ENCODE measurements around the gene CHERP. TPM values are rescaled to one million over a fixed set of nuclear protein-coding genes. Genes with fewer than 3 reads are reported as not detected.

Gene CHERP
- total RNA-seq, 2 experiments from 2014 or later: 60.0 to 60.8 TPM

DNA sequence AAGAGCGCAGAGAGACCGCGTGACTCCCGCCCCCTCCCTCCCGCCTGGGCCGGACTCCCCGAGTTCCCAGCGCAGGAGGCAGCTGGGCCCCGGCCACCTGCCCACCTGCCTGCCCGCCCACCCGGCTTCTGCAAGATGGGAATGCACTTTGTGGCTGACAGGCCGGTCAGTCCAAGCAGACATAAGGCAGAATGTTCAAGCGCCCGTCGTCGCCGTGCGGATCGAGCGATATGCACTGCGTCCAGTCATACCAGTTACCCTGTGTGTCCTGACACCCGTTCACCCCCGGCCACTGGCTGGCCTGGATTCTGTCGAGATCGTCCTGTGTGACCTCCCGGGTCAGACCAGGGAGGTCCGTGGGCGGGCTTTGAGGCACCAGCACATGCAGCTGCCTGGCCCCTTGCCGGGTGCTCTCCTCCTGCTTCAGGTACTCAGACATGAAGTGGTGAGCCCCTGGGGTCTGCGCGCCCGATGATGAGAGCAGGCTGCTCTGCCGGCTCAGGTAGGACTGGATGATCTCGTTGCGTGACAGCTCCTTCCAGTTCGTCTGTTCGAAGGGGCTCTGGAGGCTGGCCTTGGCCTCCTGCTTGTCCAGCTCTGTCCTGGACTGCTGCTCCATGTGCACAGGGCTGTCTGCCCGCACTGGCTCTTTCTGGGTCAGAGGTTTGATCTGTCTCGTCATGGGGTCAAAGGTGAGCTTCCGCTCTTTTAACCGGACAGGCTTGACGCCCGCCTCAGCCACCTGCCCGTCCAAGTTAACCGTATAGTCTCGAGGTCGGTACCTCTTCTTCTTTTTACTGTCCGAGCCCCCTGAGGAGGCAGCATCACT, 33.8 kb upstream of the CHERP start:
- H3K27ac Mint-ChIP-seq: no peak overlapping the region

DNA sequence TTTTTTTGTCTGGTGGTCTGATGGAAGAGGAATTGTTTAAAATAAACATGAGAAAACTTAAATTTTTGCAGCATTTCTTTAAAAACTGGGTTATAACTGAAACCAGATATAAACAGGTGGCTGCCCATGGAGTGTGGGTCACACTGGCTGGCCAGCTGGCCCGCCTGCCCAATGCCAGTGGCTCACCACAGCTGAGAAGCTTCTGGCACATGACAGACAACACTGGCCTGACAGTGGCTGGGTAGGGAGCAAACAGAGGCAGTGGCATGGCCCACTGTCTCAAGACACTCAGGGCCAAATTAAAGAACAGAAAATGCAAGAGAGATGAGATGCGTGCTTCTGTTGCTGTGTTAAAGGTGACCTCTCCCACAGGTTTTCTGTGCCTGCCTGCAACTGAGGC, 33.0 kb upstream of the CHERP start:
- no peaks in the 10 kb centered on the region for H3K27me3 Mint-ChIP-seq (ENCODE audit: low read depth)
- DNase-seq (no peak), ATAC-seq (no peak)
- no peak overlapping the region for H3K4me3 Mint-ChIP-seq
- H3K4me1 Mint-ChIP-seq (ENCODE audit: low read depth): peaks cover 57% of the 10 kb centered on the region
- H3K9me3 Mint-ChIP-seq (ENCODE audit: insufficient read depth): no peaks in the 10 kb centered on the region
- ChIA-PET POLR2A (interaction anchor here (0.8 kb wide), 1 partner anchor 12 kb away, joined by 3 read pairs; no protein-coding TSS in a partner anchor), CTCF (no interaction called here)
- H3K27ac Mint-ChIP-seq: peak overlapping the region; percentile 12
- H3K36me3 Mint-ChIP-seq (ENCODE audit: low read depth): peaks cover 50% of the 10 kb centered on the region

More for the DNA sequence above, 33.8 kb upstream of the CHERP start:
- CTCF ChIA-PET: interaction anchor here (0.5 kb wide), 1 partner anchor 582 kb away, joined by 3 read pairs; no protein-coding TSS in a partner anchor
- no peak for ATAC-seq
- H3K9me3 Mint-ChIP-seq (ENCODE audit: insufficient read depth): no peaks in the 10 kb centered on the region
- peaks cover 54% of the 10 kb centered on the region for H3K4me1 Mint-ChIP-seq (ENCODE audit: low read depth)
- H3K36me3 Mint-ChIP-seq (ENCODE audit: low read depth): peaks cover 46% of the 10 kb centered on the region
- no peak for DNase-seq
- H3K4me3 Mint-ChIP-seq: no peak overlapping the region
- POLR2A ChIA-PET: interaction anchor here (0.5 kb wide), 1 partner anchor 16 kb away, joined by 3 read pairs; no protein-coding TSS in a partner anchor
- H3K27me3 Mint-ChIP-seq (ENCODE audit: low read depth): no peaks in the 10 kb centered on the region

DNA sequence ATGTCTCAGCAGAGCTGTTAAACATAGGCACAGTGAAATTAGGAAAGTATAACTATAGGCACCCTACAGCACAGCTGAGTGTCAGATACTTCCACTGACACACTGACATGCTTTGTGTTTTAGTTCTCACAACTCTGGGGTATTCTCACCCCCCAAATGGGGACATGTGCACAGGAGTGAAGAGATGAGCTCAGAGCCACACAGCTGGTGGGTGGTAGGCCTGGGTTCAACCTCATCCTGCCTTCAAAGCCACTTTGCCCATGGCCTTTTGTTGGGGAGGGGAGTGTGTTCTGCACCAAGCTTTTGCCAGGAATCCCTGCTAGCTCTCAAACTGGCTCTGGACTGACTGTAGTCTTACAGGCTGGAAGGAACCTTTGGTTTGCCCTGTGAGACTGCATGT, 31.7 kb upstream of the CHERP start:
- Mint-ChIP-seq H3K27me3 (ENCODE audit: low read depth) (no peaks in the 10 kb centered on the region), H3K4me1 (ENCODE audit: low read depth) (peaks cover 59% of the 10 kb centered on the region), H3K4me3 (peak overlapping the region; percentile 100), H3K9me3 (ENCODE audit: insufficient read depth) (no peaks in the 10 kb centered on the region), H3K36me3 (ENCODE audit: low read depth) (peaks cover 53% of the 10 kb centered on the region), H3K27ac (peak overlapping the region; percentile 100)
- DNase-seq (no peak), ATAC-seq (no peak)
- ChIA-PET CTCF (interaction anchor here (1.0 to 2.5 kb wide), 5 partner anchors 10 to 463 kb away, joined by 3 to 15 read pairs (median 9); no protein-coding TSS in a partner anchor), POLR2A (interaction anchor here (1.0 to 4.1 kb wide), 6 partner anchors 8 to 78 kb away, joined by 3 to 35 read pairs (median 9); partner anchors contain the start of genes C19orf44, CALR3 and MED26)

- H3K4me1 Mint-ChIP-seq (ENCODE audit: low read depth): peaks cover 61% of the 10 kb centered on the region
- no peak for ATAC-seq
- DNase-seq: no peak
- POLR2A ChIA-PET: interaction anchor here (0.7 to 4.1 kb wide), 8 partner anchors 8 to 77 kb away, joined by 3 to 35 read pairs (median 5); partner anchors contain the start of genes C19orf44, CALR3 and MED26
- peak overlapping the region; percentile 100 for H3K27ac Mint-ChIP-seq
- H3K36me3 Mint-ChIP-seq (ENCODE audit: low read depth): peaks cover 55% of the 10 kb centered on the region
- H3K9me3 Mint-ChIP-seq (ENCODE audit: insufficient read depth): no peaks in the 10 kb centered on the region
- no peaks in the 10 kb centered on the region for H3K27me3 Mint-ChIP-seq (ENCODE audit: low read depth)
- H3K4me3 Mint-ChIP-seq: peak overlapping the region; percentile 100
- CTCF ChIA-PET: interaction anchor here (1.0 to 2.5 kb wide), 5 partner anchors 11 to 462 kb away, joined by 3 to 15 read pairs (median 9); no protein-coding TSS in a partner anchor
Observed at GRCh38 chr19:16573296-16573695, 31.1 kb upstream of the CHERP start.

DNA sequence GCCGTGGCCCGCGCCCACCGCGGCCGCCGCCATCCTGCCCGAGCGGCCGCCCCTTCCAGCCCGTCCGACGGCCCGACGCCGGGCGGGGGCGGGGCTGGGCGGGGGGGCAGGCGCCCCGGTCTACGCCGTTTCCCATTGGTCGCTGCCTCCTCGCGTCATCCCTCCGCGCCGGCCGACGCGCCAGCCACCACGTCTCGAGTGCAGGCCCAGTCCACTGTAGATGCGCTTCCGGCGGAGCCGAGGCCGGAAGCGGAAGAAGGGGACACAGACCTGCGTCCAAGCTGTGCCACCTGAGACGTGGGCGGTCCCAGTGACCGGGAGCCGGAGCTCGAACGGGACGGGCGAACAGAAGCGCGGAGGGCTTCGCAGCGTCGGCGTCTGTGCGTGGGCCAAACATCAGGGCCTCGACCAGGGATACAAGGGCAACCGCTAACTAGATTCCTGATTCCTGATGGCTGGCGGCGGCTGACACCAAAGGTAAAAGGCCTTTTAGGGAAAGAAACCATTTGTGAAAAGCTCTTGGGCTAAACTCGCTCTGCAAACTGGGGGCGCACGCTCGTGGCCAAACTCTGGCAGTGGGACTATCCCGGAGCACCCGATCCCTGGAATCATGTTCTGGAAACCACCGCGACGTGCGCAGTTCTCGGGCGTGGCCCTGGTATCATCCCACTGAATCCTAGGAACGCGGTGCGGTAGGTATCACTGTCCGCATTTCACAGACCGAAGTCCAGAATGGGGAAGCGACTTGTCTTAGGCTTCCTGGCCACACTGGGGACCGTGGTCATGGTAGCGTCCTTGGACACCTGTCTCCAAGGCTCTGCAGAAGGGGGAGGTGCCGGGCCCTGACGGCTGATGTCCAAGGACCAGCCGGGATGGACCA, 30.3 kb upstream of the CHERP start, which contains the start of gene SLC35E1:
Gene SLC35E1, minus strand, starts transcription at position 84 of the 880 bp plus-strand sequence. Its CDS starts 51 bp downstream, at position 33.
- Mint-ChIP-seq H3K4me1 (ENCODE audit: low read depth) (peaks cover 66% of the 10 kb centered on the region), H3K36me3 (ENCODE audit: low read depth) (peaks cover 57% of the 10 kb centered on the region), H3K27ac (peak within 1 kb of the TSS; percentile 100), H3K9me3 (ENCODE audit: insufficient read depth) (no peaks in the 10 kb centered on the region), H3K4me3 (peak within 1 kb of the TSS; percentile 100), H3K27me3 (ENCODE audit: low read depth) (no peaks in the 10 kb centered on the region)
- CTCF ChIA-PET: interaction anchor here (2.0 to 2.5 kb wide), 3 partner anchors 11 to 40 kb away, joined by 9 to 15 read pairs (median 9); no protein-coding TSS in a partner anchor
- POLR2A ChIA-PET: interaction anchor here (0.6 to 4.1 kb wide), 7 partner anchors 7 to 55 kb away, joined by 3 to 35 read pairs (median 6); partner anchors contain the start of gene MED26
- peak; percentile 90 for ATAC-seq
- DNase-seq: peak; percentile 93

GRCh38 chr19:16571822-16572331, 29.6 kb upstream of the CHERP start:
- Mint-ChIP-seq H3K27me3 (ENCODE audit: low read depth) (no peaks in the 10 kb centered on the region), H3K4me1 (ENCODE audit: low read depth) (peaks cover 67% of the 10 kb centered on the region), H3K4me3 (peak overlapping the region; percentile 100), H3K9me3 (ENCODE audit: insufficient read depth) (no peaks in the 10 kb centered on the region), H3K27ac (peak overlapping the region; percentile 86), H3K36me3 (ENCODE audit: low read depth) (peaks cover 59% of the 10 kb centered on the region)
- CTCF ChIA-PET: interaction anchor here (0.6 kb wide), 1 partner anchor 19 kb away, joined by 3 read pairs; no protein-coding TSS in a partner anchor
- ATAC-seq: peak; percentile 43
- DNase-seq: peak; percentile 65
- POLR2A ChIA-PET: interaction anchor here (1.2 to 4.1 kb wide), 5 partner anchors 13 to 56 kb away, joined by 3 to 35 read pairs (median 14); partner anchors contain the start of gene MED26

DNA sequence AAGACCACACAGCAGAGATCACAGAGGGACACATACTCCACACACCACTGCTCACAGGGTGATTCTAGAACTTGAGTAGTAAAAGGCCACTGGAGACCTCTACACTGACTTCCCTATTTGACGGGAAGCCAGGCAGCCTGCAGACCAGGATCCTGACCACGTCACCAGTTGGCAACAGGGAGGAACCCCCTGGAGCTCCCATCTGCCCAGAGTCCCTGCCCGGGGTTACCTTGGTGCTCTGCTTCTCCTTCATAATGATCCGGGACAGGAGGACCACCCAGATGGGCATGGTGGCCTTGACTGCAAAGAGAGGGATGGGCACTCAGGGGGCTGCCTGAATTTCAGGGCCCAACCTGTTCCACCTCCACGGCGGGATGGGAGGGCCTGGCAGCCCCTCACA, 29.0 kb upstream of the CHERP start:
- CTCF ChIA-PET: interaction anchor here (0.6 kb wide), 1 partner anchor 19 kb away, joined by 3 read pairs; no protein-coding TSS in a partner anchor
- DNase-seq (no peak), ATAC-seq (no peak)
- POLR2A ChIA-PET: interaction anchor here (1.2 to 4.1 kb wide), 2 partner anchors 16 to 57 kb away, joined by 3 to 23 read pairs; partner anchors contain the start of gene MED26
- Mint-ChIP-seq H3K27ac (peak overlapping the region; percentile 86), H3K9me3 (ENCODE audit: insufficient read depth) (no peaks in the 10 kb centered on the region), H3K36me3 (ENCODE audit: low read depth) (peaks cover 63% of the 10 kb centered on the region), H3K4me1 (ENCODE audit: low read depth) (peaks cover 72% of the 10 kb centered on the region), H3K4me3 (peak overlapping the region; percentile 100), H3K27me3 (ENCODE audit: low read depth) (no peaks in the 10 kb centered on the region)

GRCh38 chr19:16569609-16570320, 27.5 kb upstream of the CHERP start:
- CTCF ChIA-PET: interaction anchor here (0.6 kb wide), 1 partner anchor 16 kb away, joined by 3 read pairs; no protein-coding TSS in a partner anchor
- Mint-ChIP-seq H3K36me3 (ENCODE audit: low read depth) (peaks cover 60% of the 10 kb centered on the region), H3K27me3 (ENCODE audit: low read depth) (no peaks in the 10 kb centered on the region)

GRCh38 chr19:16566702-16567101, 24.5 kb upstream of the CHERP start:
- Mint-ChIP-seq H3K9me3 (ENCODE audit: insufficient read depth) (no peaks in the 10 kb centered on the region), H3K36me3 (ENCODE audit: low read depth) (peaks cover 70% of the 10 kb centered on the region), H3K27me3 (ENCODE audit: low read depth) (no peaks in the 10 kb centered on the region), H3K4me3 (peak overlapping the region; percentile 74), H3K27ac (peak overlapping the region; percentile 99), H3K4me1 (ENCODE audit: low read depth) (peaks cover 58% of the 10 kb centered on the region)
- DNase-seq (no peak), ATAC-seq (no peak)
- ChIA-PET CTCF (interaction anchor here (1.0 to 1.8 kb wide), 3 partner anchors 12 to 24 kb away, joined by 3 to 7 read pairs (median 5); no protein-coding TSS in a partner anchor), POLR2A (interaction anchor here (0.7 to 1.7 kb wide), 7 partner anchors 21 to 87 kb away, joined by 3 to 10 read pairs (median 5); partner anchors contain the start of gene MED26)

More at GRCh38 chr19:16569609-16570320, 27.5 kb upstream of the CHERP start:
- no peaks in the 10 kb centered on the region for H3K9me3 Mint-ChIP-seq (ENCODE audit: insufficient read depth)
- peaks cover 73% of the 10 kb centered on the region for H3K4me1 Mint-ChIP-seq (ENCODE audit: low read depth)
- ATAC-seq: no peak
- peak overlapping the region; percentile 49 for H3K27ac Mint-ChIP-seq
- H3K4me3 Mint-ChIP-seq: peak overlapping the region; percentile 100
- DNase-seq: no peak
- POLR2A ChIA-PET: interaction anchor here (1.5 kb wide), 1 partner anchor 90 kb away, joined by 4 read pairs; no protein-coding TSS in a partner anchor

GRCh38 chr19:16566161-16566560, 23.9 kb upstream of the CHERP start:
- peak overlapping the region; percentile 99 for H3K27ac Mint-ChIP-seq
- ATAC-seq: peak; percentile 99
- no peaks in the 10 kb centered on the region for H3K9me3 Mint-ChIP-seq (ENCODE audit: insufficient read depth)
- no peaks in the 10 kb centered on the region for H3K27me3 Mint-ChIP-seq (ENCODE audit: low read depth)
- ChIA-PET CTCF (interaction anchor here (1.4 to 1.8 kb wide), 2 partner anchors 11 to 23 kb away, joined by 5 to 7 read pairs; no protein-coding TSS in a partner anchor), POLR2A (interaction anchor here (0.6 to 1.7 kb wide), 10 partner anchors 18 to 88 kb away, joined by 3 to 11 read pairs (median 4); partner anchors contain the start of gene MED26)
- peaks cover 73% of the 10 kb centered on the region for H3K36me3 Mint-ChIP-seq (ENCODE audit: low read depth)
- H3K4me1 Mint-ChIP-seq (ENCODE audit: low read depth): peaks cover 55% of the 10 kb centered on the region
- peak; percentile 92 for DNase-seq
- H3K4me3 Mint-ChIP-seq: peak overlapping the region; percentile 74
